Osteoblast (primary cell): ENCODE measurements around the gene DENND1B. TPM values are rescaled to one million over a fixed set of nuclear protein-coding genes. Genes with fewer than 3 reads are reported as not detected.
"Not testable (repeated sequence)": the region's sequence is repeated elsewhere in the genome, so short reads cannot be mapped to it uniquely, and the experiment has no call there.

Experiments
- DNase-seq: peaks from one replicate; pipeline ENCODE4 v3.0.0; 2011; ENCODE audit warnings: low spot score, mixed read lengths; ENCODE audit not compliant: insufficient read length; ENCODE audit errors: missing footprints
- H2AFZ ChIP-seq: 2 replicates; pipeline ENCODE4 v1.6.0; 2011; ENCODE audit warnings: mild to moderate bottlenecking, low read length
- H3K27ac ChIP-seq: 2 replicates; pipeline ENCODE4 v1.5.1; 2011; ENCODE audit warnings: mild to moderate bottlenecking, low read depth, low read length, moderate library complexity
- H3K27me3 ChIP-seq: 2 replicates; pipeline ENCODE4 v1.6.0; 2012; ENCODE audit warnings: mild to moderate bottlenecking, control low read depth, inconsistent platforms, low read length, moderate library complexity; ENCODE audit not compliant: insufficient read depth
- H3K36me3 ChIP-seq: 2 replicates; pipeline ENCODE4 v1.5.1; 2011; ENCODE audit warnings: mild to moderate bottlenecking, low read length, control low read depth, moderate library complexity; ENCODE audit not compliant: insufficient read depth
- H3K4me1 ChIP-seq: 2 replicates; pipeline ENCODE4 v1.5.1; 2011; ENCODE audit warnings: mild to moderate bottlenecking, low read length, control low read depth, moderate library complexity; ENCODE audit not compliant: insufficient read depth
- H3K4me2 ChIP-seq: 2 replicates; pipeline ENCODE4 v1.6.0; 2011; ENCODE audit warnings: mild to moderate bottlenecking, low read length; ENCODE audit not compliant: insufficient read depth
- H3K4me3 ChIP-seq: fragments of 200-600 bp; sonication (generic); 3 replicates; pipeline ENCODE4 v1.5.1; 2012; ENCODE audit warnings: mild to moderate bottlenecking, low read length, inconsistent platforms; ENCODE audit not compliant: insufficient read depth
- H3K79me2 ChIP-seq: 2 replicates; pipeline ENCODE4 v1.6.0; 2012; ENCODE audit warnings: mild to moderate bottlenecking, low read length, control low read depth, inconsistent platforms; ENCODE audit not compliant: insufficient read depth
- H3K9me3 ChIP-seq: 2 replicates; pipeline ENCODE4 v1.5.1; 2011; ENCODE audit warnings: low read depth, low read length, control low read depth
- H4K20me1 ChIP-seq: 2 replicates; pipeline ENCODE4 v1.6.0; 2012; ENCODE audit warnings: mild to moderate bottlenecking, low read length, control low read depth; ENCODE audit not compliant: insufficient read depth
- CTCF ChIP-seq: IDR thresholded peaks from 2 replicates; pipeline ENCODE4 v1.5.1; 2011; ENCODE audit warnings: mild to moderate bottlenecking, low read depth, low read length, moderate library complexity; ENCODE audit errors: extremely low read depth
- total RNA-seq: library from RNA; depleted of rRNA; stranded (reverse); fragments of >200 nt; gene quantifications from 2 replicates; pipeline ENCODE4 v1.2.3, GENCODE V29; 2012

Gene DENND1B
- total RNA-seq, 1 donor: 22.4 TPM

DNA sequence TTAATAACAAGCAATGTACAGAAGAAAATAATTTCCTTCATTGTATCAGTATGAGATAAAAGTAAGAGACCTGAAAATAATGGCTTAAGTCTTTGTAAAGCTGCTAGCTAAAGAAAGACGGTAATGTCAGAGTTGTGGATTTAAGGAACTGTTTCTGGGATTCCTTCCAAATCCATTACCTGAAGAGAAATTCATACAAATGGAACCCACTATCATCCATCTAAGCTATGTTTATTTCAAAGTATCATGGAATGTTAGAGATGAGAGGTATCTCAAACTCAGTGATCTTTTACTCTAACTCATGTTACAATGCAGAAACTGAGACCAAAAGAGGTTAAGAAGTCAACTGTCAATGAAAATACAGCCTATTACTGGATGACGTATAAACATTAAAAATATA lies 197.7 kb downstream of the DENND1B start:
- no peak overlapping the region for H3K27ac ChIP-seq
- H4K20me1 ChIP-seq: no peaks in the 10 kb centered on the region
- no peak for DNase-seq
- H2AFZ ChIP-seq: no peak overlapping the region
- H3K4me1 ChIP-seq: no peaks in the 10 kb centered on the region
- H3K4me3 ChIP-seq: no peak overlapping the region
- no peaks in the 10 kb centered on the region for H3K27me3 ChIP-seq
- H3K4me2 ChIP-seq: no peak overlapping the region
- no peaks in the 10 kb centered on the region for H3K79me2 ChIP-seq
- no peaks in the 10 kb centered on the region for H3K9me3 ChIP-seq
- no peaks in the 10 kb centered on the region for H3K36me3 ChIP-seq
- no peak for TF ChIP-seq CTCF

- H3K4me2 ChIP-seq, H3K36me3 ChIP-seq, H3K79me2 ChIP-seq, H2AFZ ChIP-seq, DNase-seq, H3K4me1 ChIP-seq, H3K27me3 ChIP-seq, H3K4me3 ChIP-seq, H4K20me1 ChIP-seq, H3K27ac ChIP-seq, H3K9me3 ChIP-seq: not testable (repeated sequence)
Measured at GRCh38 chr1:197575531-197575930, 199.7 kb downstream of the DENND1B start.

DNA sequence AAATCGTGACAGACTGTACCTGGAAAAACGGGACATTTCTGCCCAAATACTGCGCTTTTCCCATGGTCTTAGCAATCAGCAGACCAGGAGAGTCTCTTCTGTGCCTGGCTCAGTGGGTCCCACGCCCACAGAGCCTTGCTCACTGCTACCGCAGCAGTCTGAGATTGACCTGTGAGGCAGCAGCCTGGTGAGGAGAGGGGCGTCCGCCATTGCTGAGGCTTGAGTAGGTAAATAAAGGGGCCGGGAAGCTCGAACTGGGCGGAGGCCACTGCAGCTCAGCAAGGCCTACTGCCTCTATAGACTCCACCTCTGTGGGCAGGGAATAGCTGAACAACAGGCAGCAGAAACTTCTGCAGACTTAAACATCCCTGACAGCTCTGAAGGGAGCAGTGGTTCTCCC lies 203.1 kb downstream of the DENND1B start:
- TF ChIP-seq CTCF: no peak
- H3K4me3 ChIP-seq: no peak overlapping the region
- H3K36me3 ChIP-seq: peaks cover 3% of the 10 kb centered on the region
- H3K4me1 ChIP-seq: no peaks in the 10 kb centered on the region
- no peak overlapping the region for H3K4me2 ChIP-seq
- peaks cover 2% of the 10 kb centered on the region for H3K9me3 ChIP-seq
- H3K79me2 ChIP-seq: no peaks in the 10 kb centered on the region
- H2AFZ ChIP-seq: no peak overlapping the region
- no peaks in the 10 kb centered on the region for H4K20me1 ChIP-seq
- H3K27me3 ChIP-seq: no peaks in the 10 kb centered on the region
- no peak for DNase-seq
- no peak overlapping the region for H3K27ac ChIP-seq

DNA sequence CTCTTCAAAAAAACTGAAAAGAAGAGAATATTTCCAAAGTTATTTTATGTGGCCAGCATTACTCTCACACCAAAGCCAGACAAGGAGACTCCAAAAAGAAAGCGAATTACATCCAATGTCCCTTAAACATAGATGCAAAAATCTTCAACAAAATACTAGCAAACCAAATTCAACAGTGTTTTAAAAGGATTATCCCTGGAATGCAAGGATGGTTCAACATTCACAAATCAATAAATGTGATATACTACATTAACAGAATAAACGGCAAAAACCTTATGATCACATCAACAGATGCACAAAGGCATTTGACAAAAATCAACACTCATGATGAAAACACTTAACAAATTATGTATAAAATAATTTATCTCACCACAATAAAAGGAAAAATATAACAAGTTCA lies 207.8 kb downstream of the DENND1B start:
- no peak for DNase-seq
- Histone ChIP-seq H3K4me2 (no peak overlapping the region), H3K9me3 (peaks cover 2% of the 10 kb centered on the region), H3K79me2 (no peaks in the 10 kb centered on the region), H2AFZ (no peak overlapping the region), H3K27me3 (no peaks in the 10 kb centered on the region), H3K27ac (no peak overlapping the region), H3K4me1 (no peaks in the 10 kb centered on the region), H3K36me3 (peaks cover 5% of the 10 kb centered on the region), H4K20me1 (no peaks in the 10 kb centered on the region), H3K4me3 (no peak overlapping the region)
- no peak for TF ChIP-seq CTCF
